HG03025 (cell line): Measurements from ENCODE around the gene ASAP2.
"Not testable (repeated sequence)": the region's sequence is repeated elsewhere in the genome, so short reads cannot be mapped to it uniquely, and the experiment has no call there.

Source experiments
- ATAC-seq: cut with Tn5 transposase; IDR thresholded peaks from one replicate; pipeline ENCODE4 v1.9.1; 2021; ENCODE audit warnings: mild to moderate bottlenecking, moderate library complexity; ENCODE audit not compliant: unreplicated experiment, low FRiP score

ASAP2 gene

DNA sequence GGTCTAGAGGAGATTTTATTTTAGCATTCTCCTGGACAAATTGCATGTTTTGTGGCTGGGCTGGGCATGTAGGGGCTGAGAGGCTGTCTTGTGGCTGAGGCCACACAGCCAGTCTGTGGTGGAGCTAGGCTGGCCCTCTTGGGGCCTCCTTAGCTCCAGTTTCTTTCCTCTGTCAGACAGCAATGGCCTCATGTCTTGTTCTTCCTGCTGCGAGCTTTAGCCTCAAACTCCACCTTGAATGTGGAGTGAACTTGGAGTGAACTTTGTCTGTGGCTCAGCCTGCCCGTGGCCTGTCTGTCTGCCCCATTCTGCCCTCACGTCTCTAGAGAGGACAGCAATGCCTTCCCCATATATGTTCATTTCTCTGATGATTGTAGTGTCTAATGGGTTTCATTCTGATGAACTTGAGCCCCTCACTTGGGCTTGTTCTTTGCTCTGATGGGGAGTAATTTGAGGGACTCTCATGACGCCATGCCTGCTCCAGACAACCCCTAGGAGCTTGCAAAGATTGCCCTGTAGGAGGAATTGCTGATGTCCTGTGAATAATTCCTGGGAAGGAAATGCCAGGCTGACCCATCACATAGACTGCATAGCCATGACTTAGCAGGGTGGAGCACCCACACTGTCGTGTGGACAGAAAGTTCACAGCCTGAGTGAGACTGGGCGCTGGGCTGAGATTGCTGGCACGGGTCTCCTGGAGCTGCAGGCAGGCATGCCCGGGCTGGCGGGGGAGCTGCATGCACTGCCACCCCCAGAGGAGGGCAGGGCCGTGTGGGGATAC lies 42.6 kb downstream of the ASAP2 start:
- ATAC-seq = no peak

DNA sequence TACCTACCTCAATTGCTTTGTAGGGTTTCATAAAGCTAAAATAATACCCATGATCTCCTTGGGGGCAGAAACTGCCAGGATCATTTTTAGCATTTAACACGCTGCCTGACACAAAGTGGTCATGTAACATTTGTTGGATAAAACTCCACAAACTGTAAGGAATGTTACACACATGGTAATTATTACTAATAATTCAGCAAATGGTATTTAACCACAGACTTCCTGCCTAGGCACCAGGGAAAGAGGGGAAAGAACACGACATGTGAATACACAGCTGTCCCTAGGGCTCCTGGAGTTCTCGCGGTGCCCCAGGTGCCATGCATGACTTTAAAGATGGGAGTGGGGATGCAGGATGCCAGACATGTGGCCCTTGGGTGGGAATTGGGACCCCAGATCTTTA lies 43.5 kb downstream of the ASAP2 start:
- no peak for ATAC-seq

- no peak for ATAC-seq
Measured at GRCh38 chr2:9250498-9251153, 44.0 kb downstream of the ASAP2 start.

DNA sequence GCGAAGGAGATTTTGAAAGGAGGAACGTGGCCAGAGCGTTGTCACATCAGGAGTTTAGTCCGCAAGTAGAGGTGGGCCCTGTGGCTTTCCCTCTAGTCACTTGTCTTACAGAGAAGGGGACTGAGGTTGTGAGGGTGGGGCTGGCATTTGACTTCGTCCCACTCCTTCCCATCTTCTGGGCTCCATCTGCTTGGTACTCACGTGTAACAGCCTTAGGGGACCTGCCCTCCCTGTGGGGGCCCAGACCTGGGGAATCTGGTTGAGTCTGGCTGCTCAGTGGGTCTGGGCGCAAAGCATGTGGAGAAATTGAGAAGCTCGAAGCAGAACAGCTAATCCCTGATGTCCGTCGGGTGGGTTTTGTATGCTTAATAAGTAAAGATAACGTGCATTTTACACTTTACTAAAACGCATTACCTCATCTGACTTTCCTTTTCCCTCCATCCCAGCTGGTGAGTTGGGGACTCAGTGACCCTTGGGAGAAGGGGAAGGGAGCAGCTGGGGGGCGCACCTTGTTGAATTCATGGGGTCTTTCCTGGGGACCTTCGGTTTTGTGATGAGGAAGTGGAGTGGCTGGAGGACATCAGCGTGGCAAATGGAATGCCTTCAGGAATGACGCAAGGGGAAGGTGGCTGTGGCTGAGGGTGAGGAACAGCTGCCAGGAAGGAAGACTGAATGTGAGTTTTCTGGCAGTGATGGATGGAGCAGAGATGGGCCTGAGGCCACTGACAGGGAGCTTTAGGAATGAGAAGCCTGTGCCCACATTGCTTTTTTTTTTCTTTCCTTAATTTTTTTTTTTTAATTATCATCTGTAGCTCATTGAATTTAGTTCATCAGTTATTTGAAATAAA lies 44.8 kb downstream of the ASAP2 start:
- ATAC-seq = no peak

GRCh38 chr2:9252002-9252357 lies 45.4 kb downstream of the ASAP2 start:
- no peak for ATAC-seq

GRCh38 chr2:9255416-9255815 lies 48.8 kb downstream of the ASAP2 start:
- ATAC-seq = no peak

DNA sequence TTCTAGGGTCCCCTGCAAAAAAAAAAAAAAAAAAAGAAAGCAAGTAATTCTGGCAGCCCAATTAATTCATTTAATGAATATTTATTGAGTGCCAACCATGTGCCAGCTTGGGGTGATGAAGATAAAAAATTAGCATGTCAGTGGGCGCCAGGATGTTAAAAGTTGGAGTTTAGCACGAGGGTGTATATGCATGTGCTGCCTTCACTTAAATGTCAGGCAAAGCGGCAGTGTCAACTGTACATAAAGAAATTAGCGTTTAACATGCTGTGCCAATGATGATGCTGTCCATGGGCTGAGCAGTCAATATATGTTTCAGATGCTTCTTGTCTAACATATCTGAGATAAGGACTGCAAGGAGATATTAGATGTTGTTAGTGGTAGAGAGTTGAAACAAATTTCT lies 49.5 kb downstream of the ASAP2 start:
- ATAC-seq = no peak

DNA sequence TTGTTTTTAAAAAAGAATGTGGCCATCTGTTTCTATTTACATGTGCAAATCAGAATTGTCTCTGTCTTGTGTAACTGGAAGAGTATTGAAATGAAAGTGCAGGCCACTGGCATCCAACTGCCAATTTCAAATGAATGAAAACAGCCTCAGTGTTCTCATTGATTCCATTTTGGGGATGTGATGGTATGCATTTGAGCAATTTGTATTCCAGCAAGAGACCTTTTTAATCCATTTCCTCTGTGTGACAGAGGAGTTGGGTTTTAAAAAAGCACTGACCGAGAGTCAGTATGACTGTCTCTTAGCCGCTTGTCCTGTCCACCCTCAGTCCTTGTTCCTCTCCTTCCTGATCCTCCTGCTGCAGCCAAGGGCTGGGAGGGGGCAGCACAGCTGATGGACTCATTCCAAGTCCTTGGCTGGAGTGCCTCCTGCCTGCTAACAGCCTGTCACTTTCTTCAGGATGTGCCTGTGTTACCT lies 50.0 kb downstream of the ASAP2 start:
- no peak for ATAC-seq

- no peak for ATAC-seq
Measured at GRCh38 chr2:9258501-9258900, 51.9 kb downstream of the ASAP2 start.

DNA sequence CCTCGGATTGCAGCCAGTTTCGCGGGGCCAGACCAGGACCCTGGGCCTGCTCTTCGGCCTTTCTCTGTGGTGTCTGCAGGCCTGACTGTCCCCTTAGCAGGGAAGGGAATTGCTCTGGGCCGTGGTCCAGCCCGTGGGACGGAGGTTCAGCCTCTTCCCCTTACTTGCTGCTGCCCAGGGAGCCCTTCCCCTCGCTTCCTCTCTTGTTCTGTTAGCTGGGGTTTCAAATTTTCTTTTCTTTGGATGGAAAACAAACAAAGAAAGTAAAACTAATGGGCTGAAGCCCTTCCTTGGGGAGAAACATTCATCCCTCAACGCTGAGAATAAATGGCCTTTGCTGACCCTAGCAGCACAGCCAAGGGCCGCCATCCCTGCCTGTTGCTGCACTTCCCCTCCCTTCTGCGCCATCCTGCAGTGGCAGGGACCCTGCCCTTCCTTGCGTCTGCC lies 52.4 kb downstream of the ASAP2 start:
- no peak for ATAC-seq

GRCh38 chr2:9260464-9260918 lies 53.9 kb downstream of the ASAP2 start:
- ATAC-seq = no peak

- ATAC-seq = no peak
Measured at GRCh38 chr2:9261231-9261883, 54.7 kb downstream of the ASAP2 start.

DNA sequence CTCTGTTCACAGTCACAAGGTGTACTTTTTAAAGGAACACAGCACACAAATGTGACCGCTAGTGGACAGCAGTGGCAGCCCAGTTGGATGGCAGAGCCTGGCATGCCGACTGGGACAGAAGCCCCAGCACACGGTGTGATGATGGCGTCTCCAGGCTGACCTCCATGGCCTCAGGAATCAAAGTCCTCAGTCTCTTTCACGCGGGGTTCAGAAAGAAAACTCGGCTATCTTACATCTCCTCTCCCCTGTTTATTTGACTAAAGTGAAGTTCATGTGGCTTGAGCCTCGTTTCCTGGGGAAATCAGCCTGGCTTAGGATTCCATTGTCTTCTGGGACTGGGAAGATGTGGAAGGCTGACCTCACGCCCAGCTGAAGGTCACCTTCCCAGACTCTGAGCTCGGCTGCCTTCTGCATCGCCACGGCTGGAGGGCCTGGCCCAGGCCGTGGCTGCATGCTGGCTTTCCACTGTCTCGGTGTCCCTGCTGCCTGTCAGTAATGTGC lies 56.1 kb downstream of the ASAP2 start:
- no peak for ATAC-seq

- ATAC-seq = no peak
Measured at GRCh38 chr2:9263428-9263827, 56.8 kb downstream of the ASAP2 start.

DNA sequence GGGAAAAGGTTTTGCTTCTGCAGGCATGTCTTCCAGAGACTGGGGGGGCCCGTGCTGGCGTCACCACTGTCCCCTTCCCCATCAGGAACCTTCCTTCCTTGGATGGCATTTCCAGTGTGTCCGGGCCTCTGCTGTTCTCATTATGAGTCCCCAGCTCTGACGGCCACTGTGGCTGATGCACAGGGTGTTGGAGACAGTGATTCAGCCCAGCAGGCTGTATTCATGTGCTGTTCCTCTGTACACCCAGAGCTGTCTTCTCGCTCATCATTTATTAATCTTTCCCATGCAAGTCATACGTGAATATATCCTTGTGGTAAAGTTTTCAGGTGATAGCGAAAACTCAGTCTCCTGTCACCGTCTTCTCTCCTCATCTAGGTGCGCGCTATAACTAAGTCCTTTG lies 57.7 kb downstream of the ASAP2 start:
- no peak for ATAC-seq

DNA sequence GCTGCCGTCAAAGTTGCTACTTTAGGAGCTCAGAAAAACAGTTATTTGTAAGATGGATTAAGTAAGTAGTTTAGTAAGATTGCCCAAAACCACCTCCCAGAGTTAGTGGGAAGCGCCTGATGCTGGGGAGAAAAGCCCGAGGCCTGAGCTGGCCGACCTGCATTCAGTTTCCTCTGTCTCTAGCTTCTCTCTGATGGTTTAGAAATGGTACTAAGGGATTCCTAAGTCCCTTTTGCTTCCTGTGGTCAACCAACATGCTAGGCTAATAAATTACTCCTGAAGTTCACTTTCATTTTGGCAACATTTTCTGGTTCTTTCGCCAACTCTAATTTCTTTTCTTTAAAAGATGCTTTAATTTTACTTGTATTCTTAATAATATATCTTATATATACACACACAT lies 60.1 kb downstream of the ASAP2 start:
- ATAC-seq = no peak

GRCh38 chr2:9267286-9267685 lies 60.7 kb downstream of the ASAP2 start:
- not testable (repeated sequence) for ATAC-seq

GRCh38 chr2:9268301-9269080 lies 61.9 kb downstream of the ASAP2 start:
- no peak for ATAC-seq

DNA sequence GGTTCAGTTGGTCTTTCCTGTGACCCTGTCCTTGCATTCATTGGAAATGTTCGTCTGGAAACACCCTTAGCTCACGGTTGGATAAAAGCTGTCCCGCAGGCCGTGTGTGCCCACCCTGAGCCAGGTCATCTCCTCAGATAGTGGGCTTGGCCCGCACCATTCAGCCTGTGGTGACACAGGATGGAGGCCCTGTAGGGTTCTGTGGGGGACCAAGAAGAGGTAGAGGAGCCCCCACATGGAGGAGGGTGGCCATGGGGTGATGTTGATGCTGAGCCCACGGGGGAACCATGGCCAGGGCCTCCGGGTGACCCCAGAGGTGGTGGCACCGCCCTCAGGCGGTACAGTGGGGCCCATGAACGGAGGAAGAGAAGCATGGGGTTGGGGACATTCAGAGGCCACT lies 62.7 kb downstream of the ASAP2 start:
- no peak for ATAC-seq
